A549 (cell line): ENCODE data around the gene NNT. TPM values are rescaled to one million over a fixed set of nuclear protein-coding genes. Genes with fewer than 3 reads are reported as not detected.

Experiments
- ATAC-seq, 2 experiments: fragments of 200-7000 bp in 1 of 2; fragments of >200 bp in 1 of 2; cut with Nextera tagmentation in 1 of 2; cut with Tn5 transposase in 1 of 2; 3 replicates each; pipeline versions ENCODE4 v1.8.0 to v1.9.1; 2018 to 2020; ENCODE audit warnings: mild to moderate bottlenecking in 1 of 2, moderate library complexity in 1 of 2
- CTCF ChIA-PET: fragments of 300-600 bp; sonication (Branson Sonifier 250); formaldehyde crosslinking; extraction: SDS; loops from one replicate; lab custom pipeline; 2021; ENCODE audit warnings: antibody characterized with exemption, inconsistent platforms; lab: Yijun Ruan, JAX
- POLR2A ChIA-PET: fragments of 350-600 bp; formaldehyde crosslinking; extraction: SDS; loops from one replicate; lab custom pipeline; 2021; ENCODE audit warnings: antibody characterized with exemption, inconsistent platforms; lab: Yijun Ruan, JAX
- DNase-seq, 2 experiments: peaks; one replicate each; pipeline versions ENCODE4 v3.0.0 to v3.0.0-alpha.2; 2011 to 2016; ENCODE audit warnings: low read depth in 1 of 2, low spot score in 1 of 2
- FAIRE-seq: peaks from 2 replicates; lab custom pipeline; 2011; peaks lifted over from hg19 to GRCh38; lab: Jason Lieb, UNC
- H3K27ac ChIP-seq, 2 experiments: fragments of >200 bp; sonication (Bioruptor Twin); formaldehyde crosslinking; 3 replicates each; pipeline ENCODE4 v1.5.1; 2016 to 2017
- H3K4me1 ChIP-seq: fragments of >200 bp; sonication (Bioruptor Twin); formaldehyde crosslinking; 3 replicates; pipeline ENCODE4 v1.6.1; 2016
- H3K4me2 ChIP-seq: fragments of >200 bp; sonication (Bioruptor Twin); formaldehyde crosslinking; 3 replicates; pipeline ENCODE4 v1.6.1; 2016
- H3K4me3 ChIP-seq: fragments of >200 bp; sonication (Bioruptor Twin); formaldehyde crosslinking; 3 replicates; pipeline ENCODE4 v1.5.1; 2016
- H3K9me3 ChIP-seq: fragments of >200 bp; sonication (Bioruptor Twin); formaldehyde crosslinking; 3 replicates; pipeline ENCODE4 v1.6.1; 2016
- BHLHE40 ChIP-seq: IDR thresholded peaks from 2 replicates; pipeline ENCODE4 v1.6.1; 2012; ENCODE audit warnings: low read depth, low read length, inconsistent platforms
- CBX8 ChIP-seq: fragments of 200-600 bp; sonication (generic); IDR thresholded peaks from 2 replicates; pipeline ENCODE4 v1.6.1; 2016
- CEBPB ChIP-seq, 2 experiments: fragments of >200 bp in 1 of 2; sonication (Bioruptor Twin) in 1 of 2; formaldehyde crosslinking in 1 of 2; IDR thresholded peaks; 2 replicates each; pipeline ENCODE4 v1.6.1; 2012 to 2016
- EP300 ChIP-seq, 2 experiments: fragments of >200 bp; sonication (Bioruptor Twin); formaldehyde crosslinking; IDR thresholded peaks; 2 replicates in 1 of 2; 3 replicates in 1 of 2; pipeline ENCODE4 v1.6.1; 2016 to 2017
- FOSB ChIP-seq: fragments of 250-450 bp; sonication (Bioruptor Pico); IDR thresholded peaks from 2 replicates; pipeline ENCODE4 v1.5.0; 2020; ENCODE audit warnings: mild to moderate bottlenecking, moderate library complexity
- FOSL2 ChIP-seq, 2 experiments: fragments of 450-650 bp in 1 of 2; fragments of >200 bp in 1 of 2; sonication (Bioruptor Twin) in 1 of 2; formaldehyde crosslinking; IDR thresholded peaks; 2 replicates each; pipeline versions ENCODE4 v1.5.0 to v1.6.1; 2016 to 2020; ENCODE audit warnings: mild to moderate bottlenecking in 1 of 2, moderate library complexity in 1 of 2
- HEYL ChIP-seq: fragments of 250-450 bp; sonication (Bioruptor Pico); IDR thresholded peaks from 2 replicates; pipeline ENCODE4 v1.8.0; 2021; ENCODE audit warnings: mild to moderate bottlenecking, moderate library complexity
- HOXA7 ChIP-seq: fragments of 250-450 bp; sonication (Bioruptor Pico); IDR thresholded peaks from 2 replicates; pipeline ENCODE4 v1.5.0; 2020; ENCODE audit warnings: mild to moderate bottlenecking, moderate library complexity
- HOXB13 ChIP-seq: fragments of 250-450 bp; sonication (Bioruptor Pico); IDR thresholded peaks from 2 replicates; pipeline ENCODE4 v1.5.0; 2020; ENCODE audit warnings: low read depth, mild to moderate bottlenecking, moderate library complexity
- JUN ChIP-seq, 2 experiments: fragments of >200 bp; sonication (Bioruptor Twin); formaldehyde crosslinking; IDR thresholded peaks; 2 replicates in 1 of 2; 3 replicates in 1 of 2; pipeline ENCODE4 v1.6.1; 2016 to 2017
- JUNB ChIP-seq: fragments of >200 bp; sonication (Bioruptor Twin); formaldehyde crosslinking; IDR thresholded peaks from 2 replicates; pipeline ENCODE4 v1.6.1; 2016
- KDM5A ChIP-seq: fragments of 200-600 bp; sonication (generic); IDR thresholded peaks from 2 replicates; pipeline ENCODE4 v1.6.1; 2016; ENCODE audit warnings: antibody characterized with exemption, mild to moderate bottlenecking
- MYC ChIP-seq: IDR thresholded peaks from 2 replicates; pipeline ENCODE4 v1.6.1; 2012; ENCODE audit warnings: mild to moderate bottlenecking, inconsistent platforms, low read length, improper control_type of control experiment, borderline replicate concordance
- NFE2L2 ChIP-seq: fragments of 150-350 bp; conservative IDR thresholded peaks from 2 replicates; pipeline ENCODE4 v1.6.1; 2014; ENCODE audit warnings: low read length
- NPAS2 ChIP-seq: fragments of 250-450 bp; sonication (Bioruptor Pico); IDR thresholded peaks from 2 replicates; pipeline ENCODE4 v1.8.0; 2022; ENCODE audit warnings: mild to moderate bottlenecking, moderate library complexity, borderline replicate concordance
- NR3C1 ChIP-seq: fragments of >200 bp; sonication (Bioruptor Twin); formaldehyde crosslinking; IDR thresholded peaks from 3 replicates; pipeline ENCODE4 v1.6.1; 2017
- POLR2A ChIP-seq: IDR thresholded peaks from 2 replicates; pipeline ENCODE4 v1.6.1; 2012; ENCODE audit warnings: mild to moderate bottlenecking, low read length
- POLR2AphosphoS2 ChIP-seq: conservative IDR thresholded peaks from 2 replicates; pipeline ENCODE4 v1.6.1; 2012; ENCODE audit warnings: low read length, improper control_type of control experiment, inconsistent platforms
- RARB ChIP-seq: fragments of 250-450 bp; sonication (Bioruptor Pico); IDR thresholded peaks from 2 replicates; pipeline ENCODE4 v1.8.0; 2021; ENCODE audit warnings: mild to moderate bottlenecking, moderate library complexity
- RCOR1 ChIP-seq: fragments of 150-350 bp; IDR thresholded peaks from 2 replicates; pipeline ENCODE4 v1.6.1; 2014; ENCODE audit warnings: antibody characterized with exemption, low read length, low read depth
- REST ChIP-seq: fragments of 200-600 bp; sonication (generic); IDR thresholded peaks from 2 replicates; pipeline ENCODE4 v1.6.1; 2016; ENCODE audit warnings: antibody characterized with exemption, mild to moderate bottlenecking, moderate library complexity
- RFX5 ChIP-seq: fragments of 450-650 bp; IDR thresholded peaks from 2 replicates; pipeline ENCODE4 v1.7.1; 2014; ENCODE audit warnings: antibody characterized with exemption, mild to moderate bottlenecking, moderate library complexity
- RNF2 ChIP-seq: fragments of 200-600 bp; sonication (generic); IDR thresholded peaks from 2 replicates; pipeline ENCODE4 v1.6.1; 2016; ENCODE audit warnings: low read depth, mild to moderate bottlenecking, antibody characterized with exemption, moderate library complexity, borderline replicate concordance
- SMC3 ChIP-seq: fragments of >200 bp; sonication (Bioruptor Twin); formaldehyde crosslinking; IDR thresholded peaks from 3 replicates; pipeline ENCODE4 v1.6.1; 2018; ENCODE audit warnings: inconsistent platforms
- USF2 ChIP-seq: fragments of 450-650 bp; IDR thresholded peaks from 2 replicates; pipeline ENCODE4 v1.6.1; 2014; ENCODE audit warnings: antibody characterized with exemption
- ZFP36 ChIP-seq: fragments of 450-650 bp; IDR thresholded peaks from 2 replicates; pipeline ENCODE4 v1.6.1; 2014; ENCODE audit warnings: borderline replicate concordance; ENCODE audit not compliant: partially characterized antibody
- WGBS: methylation state at CpG from one replicate; pipeline ENCODE4 v1.1.6; 2017; ENCODE audit errors: missing lambda C conversion rate; 5-methylcytosine and 5-hydroxymethylcytosine counted together
- polyA plus RNA-seq, 4 experiments: library from polyadenylated mRNA; depleted of rRNA in 3 of 4; stranded (reverse); fragments of >200 nt; fragmentation: RNase III in 1 of 4; extraction: RNeasy Plus Mini Kit Qiagen cat#74134 plus additional on column Dnase treatment in 1 of 4; gene quantifications; 2 replicates in 3 of 4; 3 replicates in 1 of 4; pipeline ENCODE4 v1.2.3, GENCODE V29; 2011 to 2017
- TF ChIP-seq, protein P1 (sequence below): IDR thresholded peaks from 2 replicates; pipeline ENCODE4 v1.6.1; 2012
- TF ChIP-seq, protein P2 (sequence below): fragments of >200 bp; sonication (Bioruptor Twin); formaldehyde crosslinking; IDR thresholded peaks from 2 replicates; pipeline ENCODE4 v1.6.1; 2016
- TF ChIP-seq, protein P3 (sequence below): fragments of 250-450 bp; sonication (Bioruptor Pico); IDR thresholded peaks from 2 replicates; pipeline ENCODE4 v1.5.0; 2020; ENCODE audit warnings: low read depth, mild to moderate bottlenecking, moderate library complexity

NNT gene
- polyA plus RNA-seq, 2 of the 4 experiments (the other 2 are of a cell fraction), result 15.2 to 35.5 TPM

- DNase-seq, result no peak
- WGBS, result 79% methylated on average over 4 of the region's 4 CpGs
- POLR2A ChIA-PET, result no interaction called here
Measured at GRCh38 chr5:43680286-43680685, 77.3 kb downstream of the NNT start.

DNA sequence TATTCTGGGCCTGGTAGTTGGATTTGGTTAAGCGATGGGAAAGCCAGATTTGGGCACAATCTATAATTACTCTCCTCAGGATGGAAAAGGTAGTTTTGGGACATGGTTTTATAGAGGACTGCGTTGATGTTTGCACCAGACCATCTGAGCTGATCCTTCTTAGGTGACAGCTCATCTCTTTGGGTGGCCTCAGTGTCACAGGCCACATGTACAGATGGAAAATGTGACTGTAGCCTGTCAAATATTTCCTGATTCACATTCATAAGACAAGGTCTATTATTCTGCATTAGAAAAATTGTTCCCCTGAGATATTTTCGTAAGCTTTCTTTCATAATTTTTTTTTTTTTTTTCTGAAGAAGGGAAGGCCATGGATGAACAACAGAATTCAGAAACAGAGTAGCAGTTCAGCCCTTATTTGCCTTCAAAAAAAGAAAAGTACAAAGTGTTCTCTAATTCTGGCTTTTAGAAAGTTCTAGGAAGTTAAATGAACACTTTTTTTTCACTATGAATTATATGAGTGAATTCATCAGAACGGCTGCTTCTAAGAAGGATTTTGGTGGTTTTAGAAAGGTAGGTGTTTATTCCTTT lies 81.0 kb downstream of the NNT start:
- 87% methylated on average over 4 of the region's 4 CpGs for WGBS
- Histone ChIP-seq H3K4me1 (no peaks in the 10 kb centered on the region), H3K4me2 (no peak overlapping the region), H3K27ac (no peak overlapping the region), H3K4me3 (no peak overlapping the region), H3K9me3 (no peaks in the 10 kb centered on the region)
- DNase-seq (no peak), FAIRE-seq (no peak), ATAC-seq (no peak)
- CTCF ChIA-PET, result interaction anchor here (1.5 kb wide), 1 partner anchor 20 kb away, joined by 4 read pairs; no protein-coding TSS in a partner anchor
- no peak for TF ChIP-seq CBX8
- no peak for TF ChIP-seq RFX5
- TF ChIP-seq, protein P1, sequence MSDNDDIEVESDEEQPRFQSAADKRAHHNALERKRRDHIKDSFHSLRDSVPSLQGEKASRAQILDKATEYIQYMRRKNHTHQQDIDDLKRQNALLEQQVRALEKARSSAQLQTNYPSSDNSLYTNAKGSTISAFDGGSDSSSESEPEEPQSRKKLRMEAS, result no peak
- TF ChIP-seq RNF2, result no peak
- TF ChIP-seq JUNB, result no peak
- no peak for TF ChIP-seq EP300 (IDR thresholded peaks at IDR 0.05)
- no peak for TF ChIP-seq MYC
- no peak for TF ChIP-seq ZFP36
- no peak for TF ChIP-seq NR3C1
- TF ChIP-seq NFE2L2, result no peak
- no peak for TF ChIP-seq FOSL2 (IDR thresholded peaks at IDR 0.05)
- no peak for TF ChIP-seq FOSL2 (CRISPR knock-in tag; IDR thresholded peaks at IDR 0.05)
- TF ChIP-seq JUN (IDR thresholded peaks at IDR 0.05), result no peak
- TF ChIP-seq NPAS2, result no peak
- no peak for TF ChIP-seq POLR2AphosphoS2
- no peak for TF ChIP-seq KDM5A
- TF ChIP-seq HOXB13 (CRISPR knock-in tag), result no peak
- no peak for TF ChIP-seq SMC3
- no peak for TF ChIP-seq USF2
- TF ChIP-seq FOSB (CRISPR knock-in tag), result no peak
- POLR2A ChIA-PET, result no interaction called here

More at GRCh38 chr5:43680286-43680685, 77.3 kb downstream of the NNT start:
- H3K4me1 ChIP-seq, result no peaks in the 10 kb centered on the region
- TF ChIP-seq EP300 (IDR thresholded peaks at IDR 0.05) (no peak), HOXA7 (CRISPR knock-in tag) (no peak), RARB (no peak), HEYL (CRISPR knock-in tag) (no peak), SMC3 (no peak), CEBPB (IDR thresholded peaks at IDR 0.05) (no peak)
- no peaks in the 10 kb centered on the region for H3K9me3 ChIP-seq
- CTCF ChIA-PET, result interaction anchor here (1.2 kb wide), 1 partner anchor 28 kb away, joined by 3 read pairs; no protein-coding TSS in a partner anchor
- no peak overlapping the region for H3K4me3 ChIP-seq
- no peak overlapping the region for H3K4me2 ChIP-seq
- no peak for ATAC-seq
- no peak overlapping the region for H3K27ac ChIP-seq
- FAIRE-seq, result no peak

DNA sequence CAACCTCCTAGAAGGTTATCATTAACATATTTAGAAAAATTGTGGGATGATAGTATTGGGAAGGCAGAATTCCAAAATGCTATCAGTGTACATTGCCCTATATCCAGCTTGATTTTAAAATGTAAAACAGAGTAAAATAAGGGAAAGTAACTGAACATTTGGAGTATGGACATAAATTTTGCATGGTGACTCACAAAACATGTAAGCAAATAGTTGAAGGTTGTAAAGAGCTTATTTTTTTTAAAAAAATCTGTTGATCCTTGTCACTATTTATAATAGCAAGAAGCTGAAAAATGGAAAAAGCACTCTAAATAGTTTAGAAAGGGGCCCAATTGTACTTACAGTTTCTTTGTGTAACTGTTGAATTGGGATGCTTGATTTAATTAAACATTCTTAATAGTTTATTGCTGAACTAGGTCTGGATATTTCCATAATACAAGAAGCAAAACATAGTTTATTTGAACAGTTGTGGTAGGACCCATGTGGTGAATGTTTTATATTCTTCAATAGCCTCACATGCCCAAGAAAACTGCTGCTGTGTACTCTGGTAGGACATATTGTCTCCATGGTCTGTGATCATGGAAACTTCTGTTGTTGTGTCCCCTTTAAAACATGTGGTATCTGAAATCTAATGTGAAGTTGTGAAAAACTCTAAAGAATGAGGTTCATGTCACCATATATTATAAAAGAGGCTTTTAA lies 82.4 kb downstream of the NNT start:
- Histone ChIP-seq H3K4me1 (no peaks in the 10 kb centered on the region), H3K27ac (no peak overlapping the region), H3K9me3 (no peaks in the 10 kb centered on the region), H3K4me3 (no peak overlapping the region), H3K4me2 (no peak overlapping the region)
- ChIA-PET CTCF (no interaction called here), POLR2A (no interaction called here)
- DNase-seq (no peak), ATAC-seq (no peak), FAIRE-seq (no peak)
- TF ChIP-seq, protein P1, result no peak
- TF ChIP-seq, protein P2, sequence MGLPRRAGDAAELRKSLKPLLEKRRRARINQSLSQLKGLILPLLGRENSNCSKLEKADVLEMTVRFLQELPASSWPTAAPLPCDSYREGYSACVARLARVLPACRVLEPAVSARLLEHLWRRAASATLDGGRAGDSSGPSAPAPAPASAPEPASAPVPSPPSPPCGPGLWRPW, result no peak
- TF ChIP-seq RCOR1 (no peak), BHLHE40 (no peak), RNF2 (no peak), EP300 (IDR thresholded peaks at IDR 0.05) (no peak), RARB (no peak), POLR2A (no peak), REST (no peak), KDM5A (no peak)
- TF ChIP-seq, protein P3, sequence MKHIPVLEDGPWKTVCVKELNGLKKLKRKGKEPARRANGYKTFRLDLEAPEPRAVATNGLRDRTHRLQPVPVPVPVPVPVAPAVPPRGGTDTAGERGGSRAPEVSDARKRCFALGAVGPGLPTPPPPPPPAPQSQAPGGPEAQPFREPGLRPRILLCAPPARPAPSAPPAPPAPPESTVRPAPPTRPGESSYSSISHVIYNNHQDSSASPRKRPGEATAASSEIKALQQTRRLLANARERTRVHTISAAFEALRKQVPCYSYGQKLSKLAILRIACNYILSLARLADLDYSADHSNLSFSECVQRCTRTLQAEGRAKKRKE (CRISPR knock-in tag), result no peak
